ENCODE results near the gene SORL1. TPM values are rescaled to one million over a fixed set of nuclear protein-coding genes. Genes with fewer than 3 reads are reported as not detected.

Gene SORL1
- total and polyA plus RNA-seq, 2 of the 13 experiments (the other 11 are each of a cell fraction or from before 2014, with no cell fraction given) = 21.3 to 148 TPM

DNA sequence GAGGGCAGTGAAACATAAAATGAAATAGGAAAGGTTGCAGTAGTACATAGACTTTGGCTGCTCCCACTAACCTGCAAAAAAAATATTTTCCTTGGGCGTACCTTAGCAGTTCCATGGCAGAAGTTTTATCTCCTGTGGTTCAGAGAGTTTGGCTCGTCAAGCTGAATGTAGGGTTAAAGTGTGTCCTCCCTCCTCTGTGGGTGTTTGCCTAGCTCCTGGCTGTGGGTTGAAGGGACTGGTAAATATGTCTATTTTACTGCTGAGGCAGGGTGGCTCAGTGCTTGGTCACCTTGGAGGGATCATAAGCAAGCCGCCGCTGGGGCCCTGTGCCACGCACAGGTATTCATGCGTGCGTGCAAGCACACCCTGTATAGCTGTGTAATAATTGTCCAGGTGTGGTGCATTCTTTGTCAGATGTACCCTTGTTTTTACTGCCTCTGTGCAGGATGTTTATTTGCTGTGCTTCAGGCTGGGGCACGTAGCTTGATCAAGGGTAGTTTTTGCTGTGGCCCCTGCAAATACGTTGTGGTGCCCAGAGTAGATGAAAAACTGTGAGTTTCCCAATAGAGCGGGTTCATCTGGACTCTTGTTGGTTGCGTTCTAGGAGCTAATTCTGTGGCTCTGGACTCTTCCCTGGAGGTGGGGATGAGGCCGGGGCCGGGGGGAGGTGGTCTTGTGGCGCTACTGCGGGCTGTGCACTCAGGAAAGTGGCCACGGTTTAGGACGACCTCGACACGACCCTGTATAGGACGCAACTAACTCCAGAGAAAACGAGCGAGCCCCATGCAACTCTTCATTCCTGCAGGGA is 732 bp upstream of the SORL1 start (continued):
- TF ChIP-seq, protein P1, sequence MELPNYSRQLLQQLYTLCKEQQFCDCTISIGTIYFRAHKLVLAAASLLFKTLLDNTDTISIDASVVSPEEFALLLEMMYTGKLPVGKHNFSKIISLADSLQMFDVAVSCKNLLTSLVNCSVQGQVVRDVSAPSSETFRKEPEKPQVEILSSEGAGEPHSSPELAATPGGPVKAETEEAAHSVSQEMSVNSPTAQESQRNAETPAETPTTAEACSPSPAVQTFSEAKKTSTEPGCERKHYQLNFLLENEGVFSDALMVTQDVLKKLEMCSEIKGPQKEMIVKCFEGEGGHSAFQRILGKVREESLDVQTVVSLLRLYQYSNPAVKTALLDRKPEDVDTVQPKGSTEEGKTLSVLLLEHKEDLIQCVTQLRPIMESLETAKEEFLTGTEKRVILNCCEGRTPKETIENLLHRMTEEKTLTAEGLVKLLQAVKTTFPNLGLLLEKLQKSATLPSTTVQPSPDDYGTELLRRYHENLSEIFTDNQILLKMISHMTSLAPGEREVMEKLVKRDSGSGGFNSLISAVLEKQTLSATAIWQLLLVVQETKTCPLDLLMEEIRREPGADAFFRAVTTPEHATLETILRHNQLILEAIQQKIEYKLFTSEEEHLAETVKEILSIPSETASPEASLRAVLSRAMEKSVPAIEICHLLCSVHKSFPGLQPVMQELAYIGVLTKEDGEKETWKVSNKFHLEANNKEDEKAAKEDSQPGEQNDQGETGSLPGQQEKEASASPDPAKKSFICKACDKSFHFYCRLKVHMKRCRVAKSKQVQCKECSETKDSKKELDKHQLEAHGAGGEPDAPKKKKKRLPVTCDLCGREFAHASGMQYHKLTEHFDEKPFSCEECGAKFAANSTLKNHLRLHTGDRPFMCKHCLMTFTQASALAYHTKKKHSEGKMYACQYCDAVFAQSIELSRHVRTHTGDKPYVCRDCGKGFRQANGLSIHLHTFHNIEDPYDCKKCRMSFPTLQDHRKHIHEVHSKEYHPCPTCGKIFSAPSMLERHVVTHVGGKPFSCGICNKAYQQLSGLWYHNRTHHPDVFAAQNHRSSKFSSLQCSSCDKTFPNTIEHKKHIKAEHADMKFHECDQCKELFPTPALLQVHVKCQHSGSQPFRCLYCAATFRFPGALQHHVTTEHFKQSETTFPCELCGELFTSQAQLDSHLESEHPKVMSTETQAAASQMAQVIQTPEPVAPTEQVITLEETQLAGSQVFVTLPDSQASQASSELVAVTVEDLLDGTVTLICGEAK (IDR thresholded peaks at IDR 0.05) = no peak
- TF ChIP-seq, protein P1 (CRISPR knock-in tag; IDR thresholded peaks at IDR 0.05) = no peak
- TF ChIP-seq, protein P2, sequence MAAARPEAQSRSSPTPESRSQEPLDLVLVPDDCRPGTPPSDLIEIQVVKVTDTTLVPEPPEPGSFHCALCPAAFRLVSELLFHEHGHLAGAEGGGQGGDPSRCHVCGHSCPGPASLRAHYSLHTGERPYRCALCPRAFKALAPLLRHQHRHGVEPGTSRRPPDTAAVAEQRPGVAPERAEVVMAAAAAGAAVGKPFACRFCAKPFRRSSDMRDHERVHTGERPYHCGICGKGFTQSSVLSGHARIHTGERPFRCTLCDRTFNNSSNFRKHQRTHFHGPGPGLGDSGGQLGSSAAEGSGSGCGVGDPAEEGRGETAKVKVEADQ (CRISPR knock-in tag; IDR thresholded peaks at IDR 0.05; ENCODE audit: borderline replicate concordance) = no peak
- TF ChIP-seq ZSCAN29 (CRISPR knock-in tag; conservative IDR thresholded peaks at IDR 0.05) = peak; percentile 71; the same call in 1 of the 2 replicates
- peak; percentile 55 for TF ChIP-seq TEAD3 (CRISPR knock-in tag; optimal IDR thresholded peaks at IDR 0.05; ENCODE audit: borderline replicate concordance)
- peak; percentile 26; the same call in 1 of the 2 replicates for TF ChIP-seq BCL6 (CRISPR knock-in tag; IDR thresholded peaks at IDR 0.05)
- TF ChIP-seq HDAC2 (CRISPR knock-in tag; IDR thresholded peaks at IDR 0.05) = peak; percentile 43; the same call in 1 of the 2 replicates
- TF ChIP-seq ZNF607 (CRISPR knock-in tag; IDR thresholded peaks at IDR 0.05; ENCODE audit: borderline replicate concordance) = peak; percentile 44; the same call in 1 of the 2 replicates
- TF ChIP-seq, protein P3, sequence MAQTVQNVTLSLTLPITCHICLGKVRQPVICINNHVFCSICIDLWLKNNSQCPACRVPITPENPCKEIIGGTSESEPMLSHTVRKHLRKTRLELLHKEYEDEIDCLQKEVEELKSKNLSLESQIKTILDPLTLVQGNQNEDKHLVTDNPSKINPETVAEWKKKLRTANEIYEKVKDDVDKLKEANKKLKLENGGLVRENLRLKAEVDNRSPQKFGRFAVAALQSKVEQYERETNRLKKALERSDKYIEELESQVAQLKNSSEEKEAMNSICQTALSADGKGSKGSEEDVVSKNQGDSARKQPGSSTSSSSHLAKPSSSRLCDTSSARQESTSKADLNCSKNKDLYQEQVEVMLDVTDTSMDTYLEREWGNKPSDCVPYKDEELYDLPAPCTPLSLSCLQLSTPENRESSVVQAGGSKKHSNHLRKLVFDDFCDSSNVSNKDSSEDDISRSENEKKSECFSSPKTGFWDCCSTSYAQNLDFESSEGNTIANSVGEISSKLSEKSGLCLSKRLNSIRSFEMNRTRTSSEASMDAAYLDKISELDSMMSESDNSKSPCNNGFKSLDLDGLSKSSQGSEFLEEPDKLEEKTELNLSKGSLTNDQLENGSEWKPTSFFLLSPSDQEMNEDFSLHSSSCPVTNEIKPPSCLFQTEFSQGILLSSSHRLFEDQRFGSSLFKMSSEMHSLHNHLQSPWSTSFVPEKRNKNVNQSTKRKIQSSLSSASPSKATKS (CRISPR knock-in tag; IDR thresholded peaks at IDR 0.05) = 0 out of 2 replicates have a peak, but pooled peaks have one; percentile 38
- peak; percentile 44; the same call in 1 of the 2 replicates for TF ChIP-seq ELF3 (CRISPR knock-in tag; IDR thresholded peaks at IDR 0.05)
- TF ChIP-seq HCFC1 (IDR thresholded peaks at IDR 0.05; ENCODE audit: low read depth, low read length) = no peak
- peak; percentile 36; the same call in 1 of the 2 replicates for TF ChIP-seq KDM6A (CRISPR knock-in tag; IDR thresholded peaks at IDR 0.05; ENCODE audit: low read depth)
- peak; percentile 63; the same call in 1 of the 2 replicates for TF ChIP-seq IRF2 (CRISPR knock-in tag; IDR thresholded peaks at IDR 0.05)
- TF ChIP-seq, protein P4, sequence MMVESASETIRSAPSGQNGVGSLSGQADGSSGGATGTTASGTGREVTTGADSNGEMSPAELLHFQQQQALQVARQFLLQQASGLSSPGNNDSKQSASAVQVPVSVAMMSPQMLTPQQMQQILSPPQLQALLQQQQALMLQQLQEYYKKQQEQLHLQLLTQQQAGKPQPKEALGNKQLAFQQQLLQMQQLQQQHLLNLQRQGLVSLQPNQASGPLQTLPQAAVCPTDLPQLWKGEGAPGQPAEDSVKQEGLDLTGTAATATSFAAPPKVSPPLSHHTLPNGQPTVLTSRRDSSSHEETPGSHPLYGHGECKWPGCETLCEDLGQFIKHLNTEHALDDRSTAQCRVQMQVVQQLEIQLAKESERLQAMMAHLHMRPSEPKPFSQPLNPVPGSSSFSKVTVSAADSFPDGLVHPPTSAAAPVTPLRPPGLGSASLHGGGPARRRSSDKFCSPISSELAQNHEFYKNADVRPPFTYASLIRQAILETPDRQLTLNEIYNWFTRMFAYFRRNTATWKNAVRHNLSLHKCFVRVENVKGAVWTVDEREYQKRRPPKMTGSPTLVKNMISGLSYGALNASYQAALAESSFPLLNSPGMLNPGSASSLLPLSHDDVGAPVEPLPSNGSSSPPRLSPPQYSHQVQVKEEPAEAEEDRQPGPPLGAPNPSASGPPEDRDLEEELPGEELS (CRISPR knock-in tag; IDR thresholded peaks at IDR 0.05) = peak; percentile 54
- 0 out of 2 replicates have a peak, but pooled peaks have one; percentile 16 for TF ChIP-seq HOXA9 (CRISPR knock-in tag; IDR thresholded peaks at IDR 0.05; ENCODE audit: borderline replicate concordance)

Measured in HepG2 (cell line).